NCI-H1417 treated with DMSO at 0.1 percent for 48 hours (cell line): ENCODE data around the gene GPHA2.

Source experiments
- DNase-seq: peaks from one replicate; lab custom pipeline; 2025; lab: John Stamatoyannopoulos, UW

GPHA2 gene

GRCh38 chr11:64910451-64911093 lies 25.1 kb downstream of the GPHA2 start:
- DNase-seq, result no peak

GRCh38 chr11:64909653-64910343 lies 25.9 kb downstream of the GPHA2 start:
- DNase-seq, result no peak

GRCh38 chr11:64908766-64909165 lies 26.9 kb downstream of the GPHA2 start:
- no peak for DNase-seq

GRCh38 chr11:64906314-64906635 lies 29.4 kb downstream of the GPHA2 start:
- no peak for DNase-seq

GRCh38 chr11:64905516-64906313 lies 30.0 kb downstream of the GPHA2 start:
- DNase-seq, result no peak

- no peak for DNase-seq
Measured at GRCh38 chr11:64903291-64903833, 32.3 kb downstream of the GPHA2 start.

GRCh38 chr11:64902102-64902900 lies 33.4 kb downstream of the GPHA2 start:
- no peak for DNase-seq

GRCh38 chr11:64900774-64901173 lies 34.9 kb downstream of the GPHA2 start:
- DNase-seq, result no peak

- no peak for DNase-seq
Measured at GRCh38 chr11:64900263-64900678, 35.4 kb downstream of the GPHA2 start.

GRCh38 chr11:64898541-64898940 lies 37.2 kb downstream of the GPHA2 start:
- no peak for DNase-seq

- DNase-seq, result no peak
Measured at GRCh38 chr11:64898076-64898445, 37.6 kb downstream of the GPHA2 start.

GRCh38 chr11:64897381-64898075 lies 38.2 kb downstream of the GPHA2 start:
- no peak for DNase-seq

GRCh38 chr11:64896448-64897022 lies 39.2 kb downstream of the GPHA2 start:
- DNase-seq, result no peak

- no peak for DNase-seq
Measured at GRCh38 chr11:64894812-64895452, 40.8 kb downstream of the GPHA2 start.

GRCh38 chr11:64894070-64894811 lies 41.5 kb downstream of the GPHA2 start:
- DNase-seq, result no peak

- DNase-seq, result no peak
Measured at GRCh38 chr11:64893194-64894069, 42.3 kb downstream of the GPHA2 start.

GRCh38 chr11:64892838-64893193 lies 42.9 kb downstream of the GPHA2 start:
- no peak for DNase-seq

- DNase-seq, result no peak
Measured at GRCh38 chr11:64892411-64892831, 43.3 kb downstream of the GPHA2 start.

- no peak for DNase-seq
Measured at GRCh38 chr11:64891880-64892279, 43.8 kb downstream of the GPHA2 start.
